Dermis microvascular lymphatic vessel endothelial cell (primary cell): ENCODE measurements around the gene TNS1. TPM values are rescaled to one million over a fixed set of nuclear protein-coding genes. Genes with fewer than 3 reads are reported as not detected.

Experiments
- DNase-seq, 2 donors: peaks; one replicate each; pipeline versions ENCODE4 v3.0.0 to v3.0.0-alpha.2; 2010; ENCODE audit warnings: low read depth in 2 of 2
- total RNA-seq: library from RNA; depleted of rRNA; stranded (reverse); fragments of >200 nt; gene quantifications from 2 replicates; pipeline ENCODE4 v1.2.1, GENCODE V29; 2014

TNS1 gene
- total RNA-seq, 1 donor from 2014 or later, result 21.1 TPM

- no peak for DNase-seq
Measured at GRCh38 chr2:217875556-217876252, 127.1 kb downstream of the TNS1 start.

- DNase-seq, result no peak
Measured at GRCh38 chr2:217875138-217875537, 127.7 kb downstream of the TNS1 start.

- DNase-seq, result no peak
Measured at GRCh38 chr2:217873371-217873770, 129.4 kb downstream of the TNS1 start.

DNA sequence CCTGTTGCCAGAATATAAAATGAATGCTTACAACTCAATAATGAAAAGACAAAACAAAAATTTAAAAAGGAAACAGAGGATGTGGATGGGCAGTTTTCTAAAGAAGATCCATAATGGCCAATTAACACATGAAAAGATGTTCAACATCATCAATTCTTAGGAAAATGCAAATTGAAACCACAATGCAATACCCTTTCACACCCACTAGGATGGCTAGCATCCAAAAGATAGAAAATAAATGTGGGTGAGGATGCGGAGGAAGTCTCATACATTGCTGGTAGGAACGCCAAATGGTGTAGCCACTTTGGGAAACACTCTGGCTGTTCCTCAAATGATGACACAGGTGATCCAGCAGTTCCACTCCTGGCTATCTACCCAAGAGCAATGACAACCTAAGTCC is 130.5 kb downstream of the TNS1 start:
- no peak for DNase-seq

DNA sequence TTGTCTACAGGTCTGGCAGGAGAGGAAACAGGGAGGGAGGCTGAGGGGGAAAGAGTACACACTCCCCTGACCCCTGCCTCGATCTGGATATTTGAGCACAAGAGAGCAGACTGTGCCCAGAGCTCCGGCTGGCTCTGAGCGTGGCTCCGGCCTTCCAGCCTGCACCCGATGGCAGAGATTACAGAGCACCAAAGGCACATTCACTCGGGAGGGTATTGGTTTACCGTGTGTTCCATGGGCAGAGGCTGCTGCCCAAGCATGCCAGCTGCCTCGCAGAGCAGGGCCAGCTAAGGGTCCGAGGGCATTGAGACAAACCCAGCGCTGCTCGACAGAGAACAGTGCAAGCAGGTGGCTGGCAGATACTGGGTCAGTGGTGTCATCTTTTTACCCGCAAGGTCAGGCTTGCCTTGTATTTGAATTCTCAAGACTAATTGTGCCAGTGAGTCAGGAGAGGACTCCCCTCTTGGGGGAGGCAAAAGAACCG is 132.2 kb downstream of the TNS1 start:
- DNase-seq, result no peak

DNA sequence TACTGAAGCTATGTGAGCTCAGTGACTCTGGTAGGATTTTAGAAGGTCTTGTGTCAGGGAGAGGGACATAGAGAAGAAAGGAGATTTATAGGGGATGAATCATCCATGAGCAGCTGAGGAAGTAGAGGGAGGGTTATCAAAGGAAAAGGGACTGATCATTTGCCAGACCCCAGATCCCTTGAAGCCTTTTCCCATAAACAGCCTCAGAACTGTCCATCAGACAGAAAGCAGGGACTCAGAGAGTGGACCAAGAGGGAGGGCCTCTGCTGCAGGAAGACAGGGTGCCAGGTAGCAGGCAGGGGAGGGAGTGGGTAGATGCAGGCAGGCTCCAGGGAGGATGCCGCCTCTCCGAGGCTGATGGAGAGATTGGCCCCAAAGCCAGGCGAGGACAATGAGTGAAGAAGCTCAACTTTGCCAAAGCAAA is 133.9 kb downstream of the TNS1 start:
- peak in 1 of 2 donors; percentile 53 for DNase-seq

- no peak for DNase-seq
Measured at GRCh38 chr2:217868265-217868892, 134.4 kb downstream of the TNS1 start.

GRCh38 chr2:217866457-217866856 is 136.3 kb downstream of the TNS1 start:
- no peak for DNase-seq

- no peak for DNase-seq
Measured at GRCh38 chr2:217864963-217865772, 137.6 kb downstream of the TNS1 start.

DNA sequence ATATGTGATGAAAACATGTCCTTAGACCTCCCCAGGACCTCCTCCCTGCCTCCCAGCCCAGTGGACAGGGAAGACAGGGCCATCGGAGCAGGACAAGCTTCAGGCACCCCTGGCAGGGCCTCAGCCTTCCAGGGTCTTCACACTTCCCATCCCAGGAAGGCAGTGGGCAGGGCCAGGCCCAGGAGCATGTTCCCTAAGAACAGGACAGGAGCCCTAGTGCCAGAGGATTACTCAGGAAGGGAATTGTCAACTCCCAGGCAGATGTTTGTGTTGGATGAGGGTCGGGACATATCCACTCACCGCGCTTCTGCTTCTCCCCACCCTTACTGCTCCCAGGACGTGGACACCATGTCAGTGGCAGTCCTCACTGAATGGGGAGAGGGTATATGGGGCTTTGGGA is 138.9 kb downstream of the TNS1 start:
- DNase-seq, result no peak

DNA sequence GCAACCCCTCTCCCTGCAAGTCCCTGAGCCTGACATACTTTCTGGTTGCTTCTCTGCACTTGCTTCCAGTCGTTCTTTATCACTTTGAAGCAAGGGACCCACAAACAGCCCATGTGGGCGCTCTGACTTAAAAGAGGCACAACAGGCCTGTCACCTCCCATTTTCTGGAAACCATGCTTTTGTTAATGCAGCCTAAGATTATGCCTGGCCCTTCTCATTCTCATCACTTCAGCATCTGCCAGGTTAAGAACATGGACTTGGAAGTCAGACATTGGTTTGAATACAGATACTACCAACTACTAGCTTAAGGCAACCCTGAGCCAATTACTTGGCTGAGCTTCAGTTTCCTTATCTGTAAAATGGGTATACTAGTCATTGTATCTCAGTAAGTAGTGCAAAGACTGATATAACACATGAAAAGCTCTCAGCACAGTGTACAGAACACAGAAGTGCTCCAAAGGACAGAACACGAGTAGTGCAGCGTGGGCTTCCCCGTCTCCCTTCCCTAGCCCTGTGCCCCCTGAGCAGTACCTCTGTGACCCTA is 141.4 kb downstream of the TNS1 start:
- no peak for DNase-seq

DNA sequence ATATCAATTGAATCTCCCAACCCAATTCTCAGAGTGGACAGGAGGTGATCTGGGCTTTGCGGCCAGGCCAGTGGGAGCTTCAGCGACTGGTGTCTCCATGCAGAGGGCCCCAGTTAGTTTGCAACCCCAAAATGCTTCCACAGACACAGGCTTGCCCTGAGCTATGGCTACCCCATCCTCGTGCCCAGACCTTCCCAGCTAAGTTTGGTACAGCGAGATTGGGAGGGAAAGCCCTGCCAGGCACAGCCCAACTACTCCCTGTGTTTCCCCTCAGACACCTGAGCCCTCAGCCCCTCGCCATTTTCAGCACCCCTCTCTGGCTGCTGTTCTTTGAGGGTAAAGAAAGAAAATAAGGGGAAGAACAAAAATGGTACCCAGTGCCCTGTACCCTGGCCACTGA is 142.9 kb downstream of the TNS1 start:
- no peak for DNase-seq

GRCh38 chr2:217858519-217859491 is 144.0 kb downstream of the TNS1 start:
- DNase-seq, result peak in 1 of 2 donors; percentile 54

DNA sequence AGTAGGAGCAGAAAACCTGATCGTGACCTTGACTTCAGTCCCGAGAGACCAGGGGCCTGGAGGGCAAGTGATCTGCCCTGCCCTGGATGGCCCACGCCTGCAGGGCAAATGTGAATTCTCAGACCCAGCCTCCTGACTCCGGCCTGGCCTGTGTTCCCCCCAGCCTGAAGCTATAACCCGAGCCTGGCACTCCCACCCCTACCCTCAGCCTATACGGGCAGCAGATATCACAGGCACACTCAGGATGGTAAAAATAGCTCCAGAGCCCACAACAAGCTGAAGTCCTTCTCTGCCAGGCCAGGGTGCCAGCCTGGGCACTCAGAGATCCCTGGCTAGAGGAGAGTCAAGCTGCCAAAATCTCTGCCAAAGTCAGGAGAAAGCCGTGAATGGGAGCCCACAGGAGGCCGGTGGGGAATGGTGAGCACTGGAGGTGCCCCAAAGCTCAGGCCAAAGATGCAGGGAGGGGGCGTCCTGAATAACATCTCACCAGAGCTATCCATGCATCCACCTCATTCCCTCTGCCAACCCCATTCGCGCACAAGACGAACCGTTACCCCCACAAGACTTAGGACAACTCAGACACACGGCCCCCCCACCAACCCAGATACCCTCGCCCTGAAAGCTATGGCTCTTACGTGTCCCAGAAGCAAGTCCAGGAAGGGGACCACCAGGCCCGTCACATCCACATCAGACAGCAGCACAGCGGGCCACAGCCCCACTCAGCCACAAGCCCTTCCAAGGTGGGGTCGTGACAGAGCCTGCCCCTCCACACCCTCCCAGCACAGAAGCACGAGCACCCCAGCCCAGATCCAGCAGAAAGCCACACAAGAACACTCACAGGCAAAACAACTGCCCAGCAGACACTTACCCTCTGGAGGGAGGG is 144.9 kb downstream of the TNS1 start:
- DNase-seq, result no peak

DNA sequence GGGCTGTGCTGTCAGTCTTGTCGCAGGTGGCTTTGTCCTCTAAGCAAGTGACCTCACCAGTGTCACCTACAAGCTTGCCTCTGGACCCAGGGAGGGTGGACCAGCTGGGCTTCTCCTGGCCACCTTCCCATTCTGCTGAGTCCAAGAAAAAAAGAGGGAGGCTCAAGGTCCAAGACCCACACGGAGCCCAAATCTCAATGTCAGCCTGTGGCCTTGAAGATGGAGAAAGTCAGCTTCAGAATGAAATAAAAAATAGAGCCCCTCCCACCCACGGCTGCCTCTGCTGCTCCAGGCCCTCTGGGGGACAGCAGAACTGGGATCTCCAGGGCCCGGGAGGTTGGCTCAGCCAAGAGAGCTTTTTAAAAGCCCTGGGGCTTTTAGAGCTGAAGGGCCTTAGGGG is 145.9 kb downstream of the TNS1 start:
- no peak for DNase-seq

- no peak for DNase-seq
Measured at GRCh38 chr2:217856159-217856558, 146.6 kb downstream of the TNS1 start.

GRCh38 chr2:217854684-217855420 is 147.9 kb downstream of the TNS1 start:
- DNase-seq, result no peak

DNA sequence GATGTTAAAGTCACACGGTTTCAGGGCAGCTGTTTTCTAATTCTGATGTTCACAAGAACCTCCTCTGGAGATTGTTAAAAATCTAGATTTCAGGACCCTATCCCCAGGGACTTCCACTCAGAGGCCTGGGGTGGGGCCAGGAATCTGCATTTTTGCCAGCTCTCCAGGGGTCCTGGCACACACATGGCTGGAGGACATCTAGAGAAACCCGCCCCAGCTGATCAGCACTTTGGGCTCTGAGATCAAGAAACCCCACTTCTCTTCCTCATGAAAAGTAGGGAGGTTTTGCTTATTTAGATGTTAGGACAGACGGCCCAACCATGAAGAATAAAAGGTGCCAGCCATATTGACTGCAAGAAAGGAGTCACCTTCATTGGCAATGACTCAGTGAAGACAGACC is 148.8 kb downstream of the TNS1 start:
- DNase-seq, result no peak

GRCh38 chr2:217853301-217853881 is 149.4 kb downstream of the TNS1 start:
- no peak for DNase-seq
